ENCODE results near the gene ABHD6. TPM values are rescaled to one million over a fixed set of nuclear protein-coding genes. Genes with fewer than 3 reads are reported as not detected.
A peak's percentile ranks its signal among the peaks of the same experiment; 100 is the strongest.

Gene ABHD6
- total and polyA plus RNA-seq, 7 experiments from 2014 or later = 2.5 to 7.3 (median 6.4) TPM

DNA sequence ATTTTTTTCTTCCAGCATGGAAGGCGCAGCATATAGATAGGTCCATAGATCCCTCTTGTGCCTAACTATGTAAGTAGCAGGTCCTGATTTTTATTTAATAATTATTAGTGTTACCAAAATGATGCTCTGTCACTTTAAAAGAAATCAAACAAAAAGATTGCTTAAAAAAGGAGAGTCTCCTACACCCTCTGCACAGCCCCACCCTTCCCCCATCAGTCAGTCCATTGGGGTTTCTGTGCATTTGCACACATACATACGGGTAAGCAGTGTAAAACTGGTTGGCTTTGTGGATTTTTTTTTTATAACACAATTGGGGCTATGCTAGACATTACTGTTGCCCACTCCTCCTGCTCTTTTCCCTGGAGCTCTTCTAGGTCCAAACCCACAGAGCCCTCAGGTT is 61.5 kb downstream of the ABHD6 start:
- Mint-ChIP-seq H3K4me1 (peaks cover 0 to 1% (median 0%) of the 10 kb centered on the region in 7 donors), H3K36me3 (peaks cover 0 to 7% (median 1%) of the 10 kb centered on the region in 5 donors), H3K4me3 (no peak overlapping the region), H3K27ac (no peak overlapping the region), H3K9me3 (peaks cover 0 to 12% (median 4%) of the 10 kb centered on the region in 11 donors), H3K27me3 (peaks cover 20 to 28% (median 25%) of the 10 kb centered on the region in 5 donors)
- ChIA-PET POLR2A (no interaction called here), CTCF (interaction anchor here (1.4 kb wide), 1 partner anchor 111 kb away, joined by 5 read pairs; no protein-coding TSS in a partner anchor)
- H3K27me3 ChIP-seq (ENCODE audit: control insufficient read depth in 2 of 2, insufficient read depth in 2 of 2, low read length in 2 of 2) = no peaks in the 10 kb centered on the region
- H3K36me3 ChIP-seq (ENCODE audit: control insufficient read depth in 2 of 3, insufficient read depth in 3 of 3, low read length in 3 of 3) = no peaks in the 10 kb centered on the region
- no peak overlapping the region for H3K4me3 ChIP-seq (ENCODE audit: low read length)
- no peak overlapping the region for H3K27ac ChIP-seq (ENCODE audit: low read depth, low read length)
- intact Hi-C loops (cut with micrococcal nuclease) = no loop called here
- no peaks in the 10 kb centered on the region for H3K9me3 ChIP-seq (ENCODE audit: control insufficient read depth in 2 of 3, low read length in 3 of 3)
- ATAC-seq (no peak), DNase-seq (no peak)
- no peaks in the 10 kb centered on the region for H3K4me1 ChIP-seq (ENCODE audit: control insufficient read depth in 2 of 2, insufficient read depth in 2 of 2, low read length in 2 of 2)

DNA sequence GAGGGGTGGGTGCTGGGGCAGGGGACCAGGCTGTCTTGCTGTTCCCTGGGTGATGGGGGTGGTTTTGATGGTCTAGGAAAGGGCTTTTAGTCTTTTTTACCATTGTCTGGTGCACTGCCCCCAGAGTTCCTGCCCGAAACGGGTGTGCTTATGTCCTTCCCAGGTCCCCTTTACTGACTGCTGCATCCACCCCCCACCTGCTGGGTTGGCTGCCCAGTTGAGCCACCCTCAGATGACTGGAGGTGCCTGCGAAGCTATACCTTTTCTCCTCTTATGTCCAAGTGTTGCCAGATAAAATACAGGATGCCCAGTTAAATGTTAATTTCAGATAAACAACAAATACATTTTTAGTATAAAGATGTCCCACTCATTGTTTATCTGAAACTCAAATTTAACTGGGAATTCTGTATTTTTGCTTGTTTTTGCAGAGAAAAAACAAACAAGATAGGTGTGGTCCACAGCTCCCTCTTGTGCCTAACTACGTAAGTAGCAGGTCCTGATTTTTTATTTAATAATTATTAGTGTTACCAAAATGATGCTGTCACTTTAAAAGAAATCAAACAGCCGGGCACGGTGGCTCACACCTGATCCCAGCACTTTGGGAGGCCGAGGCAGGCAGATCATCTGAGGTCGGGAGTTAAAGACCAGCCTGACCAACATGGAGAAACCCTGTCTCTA is 62.4 kb downstream of the ABHD6 start:
- H3K36me3 ChIP-seq (ENCODE audit: control insufficient read depth in 2 of 3, insufficient read depth in 3 of 3, low read length in 3 of 3) = no peaks in the 10 kb centered on the region
- H3K4me3 ChIP-seq (ENCODE audit: low read length) = no peak overlapping the region
- H3K9me3 ChIP-seq (ENCODE audit: control insufficient read depth in 2 of 3, low read length in 3 of 3) = no peaks in the 10 kb centered on the region
- H3K27ac ChIP-seq (ENCODE audit: low read depth, low read length) = no peak overlapping the region
- no peaks in the 10 kb centered on the region for H3K27me3 ChIP-seq (ENCODE audit: control insufficient read depth in 2 of 2, insufficient read depth in 2 of 2, low read length in 2 of 2)
- Mint-ChIP-seq H3K4me3 (no peak overlapping the region), H3K4me1 (peaks cover 0 to 1% (median 0%) of the 10 kb centered on the region in 7 donors), H3K27ac (no peak overlapping the region), H3K9me3 (peaks cover 0 to 12% (median 4%) of the 10 kb centered on the region in 11 donors), H3K27me3 (peaks cover 20 to 28% (median 25%) of the 10 kb centered on the region in 5 donors), H3K36me3 (peaks cover 0 to 6% (median 0%) of the 10 kb centered on the region in 5 donors)
- DNase-seq (no peak), ATAC-seq (peak; percentile 38)
- no peaks in the 10 kb centered on the region for H3K4me1 ChIP-seq (ENCODE audit: control insufficient read depth in 2 of 2, insufficient read depth in 2 of 2, low read length in 2 of 2)
- ChIA-PET CTCF (interaction anchor here (0.6 to 1.4 kb wide), 2 partner anchors 112 to 196 kb away, joined by 3 to 5 read pairs; no protein-coding TSS in a partner anchor), POLR2A (no interaction called here)
- intact Hi-C loops (cut with micrococcal nuclease) = loop anchor here (1.0 kb wide), 1 partner anchor 113 kb away; no protein-coding TSS in a partner anchor

DNA sequence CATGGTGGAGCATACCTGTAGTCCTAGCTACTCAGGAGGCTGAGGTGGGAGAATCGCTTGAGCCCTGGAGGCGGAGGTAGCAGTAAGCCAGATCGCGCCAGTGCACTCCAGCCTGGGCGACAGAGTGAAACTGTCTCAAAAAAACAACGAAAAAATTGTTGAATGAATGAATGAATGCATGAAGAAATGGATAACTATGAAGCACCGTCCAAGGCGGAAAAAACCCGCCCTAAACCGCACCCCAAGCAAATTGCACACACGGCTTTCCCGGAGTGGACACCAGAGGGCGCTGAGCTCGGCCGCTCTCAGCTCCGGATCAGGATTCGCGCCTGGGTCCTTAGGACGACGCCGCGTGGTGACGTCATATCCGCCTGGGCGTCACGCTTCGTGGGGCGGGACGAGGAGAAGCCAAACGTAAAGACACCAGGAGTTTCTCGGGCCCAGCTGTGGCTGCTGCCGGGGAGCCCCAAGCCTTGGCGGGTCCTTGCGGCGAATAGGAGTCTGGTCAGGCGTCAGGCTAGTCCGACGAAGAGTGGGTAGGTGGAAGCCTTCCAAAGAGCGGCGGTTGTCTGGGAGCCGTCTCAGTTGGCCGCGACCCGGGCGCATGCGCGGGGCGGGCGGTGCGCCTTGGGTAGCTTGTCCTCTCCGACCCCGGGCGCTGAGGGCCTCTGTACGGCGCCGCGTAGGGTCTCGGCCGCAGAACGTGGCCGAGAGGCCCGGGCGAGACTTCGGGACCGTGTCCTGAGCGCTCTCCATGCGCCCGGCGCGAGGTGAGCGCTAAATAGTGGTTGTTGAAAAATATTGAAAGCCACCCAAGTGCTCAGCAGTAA is 68.5 kb downstream of the ABHD6 start, which contains the start of the genes HTD2 and RPP14:
Gene HTD2, plus strand, starts transcription at position 639 of the 830 bp plus-strand sequence. CDS start 11,094 bp downstream, outside the sequence.
Gene RPP14, plus strand, starts transcription at position 364 of the 830 bp plus-strand sequence. CDS start 4,085 bp downstream, outside the sequence.
- H3K9me3 ChIP-seq (ENCODE audit: control insufficient read depth in 2 of 3, low read length in 3 of 3) = no peaks in the 10 kb centered on the region
- Mint-ChIP-seq H3K27ac (peak within 1 kb of the TSS; percentile 99 to 100 (median 99)), H3K4me1 (peaks cover 28 to 47% (median 36%) of the 10 kb centered on the region in 7 donors), H3K4me3 (peak within 1 kb of the TSS; percentile 94 to 99 (median 97)), H3K36me3 (peaks cover 0 to 13% (median 7%) of the 10 kb centered on the region in 5 donors), H3K9me3 (peaks cover 0 to 15% (median 3%) of the 10 kb centered on the region in 11 donors), H3K27me3 (peaks cover 5 to 13% (median 8%) of the 10 kb centered on the region in 5 donors)
- intact Hi-C loops (cut with micrococcal nuclease) = loop anchor here (1.0 to 5.0 kb wide), 19 partner anchors 26 to 1623 kb away; partner anchors contain the start of genes ABHD6 (in 2 of the 2), FLNB (in 2 of the 2), PDHB (in 2 of the 2) and SLMAP (in 2 of the 2)
- H3K27ac ChIP-seq (ENCODE audit: low read depth, low read length) = peak within 1 kb of the TSS; percentile 98
- peak; percentile 95 for ATAC-seq
- peaks cover 21 to 24% of the 10 kb centered on the region in 2 donors for H3K4me1 ChIP-seq (ENCODE audit: control insufficient read depth in 2 of 2, insufficient read depth in 2 of 2, low read length in 2 of 2)
- ChIA-PET CTCF (interaction anchor here (0.7 to 4.3 kb wide), 21 partner anchors 11 to 324 kb away, joined by 3 to 42 read pairs (median 5); partner anchors contain the start of genes ABHD6, KCTD6 and PXK), POLR2A (interaction anchor here (0.6 to 4.0 kb wide), 19 partner anchors 12 to 750 kb away, joined by 3 to 29 read pairs (median 5); partner anchors contain the start of genes ABHD6, FLNB, KCTD6 and PDE12)
- no peaks in the 10 kb centered on the region for H3K27me3 ChIP-seq (ENCODE audit: control insufficient read depth in 2 of 2, insufficient read depth in 2 of 2, low read length in 2 of 2)
- DNase-seq = peak; percentile 96 to 99 (median 98)
- peaks cover 0 to 14% (median 1%) of the 10 kb centered on the region in 3 experiments for H3K36me3 ChIP-seq (ENCODE audit: control insufficient read depth in 2 of 3, insufficient read depth in 3 of 3, low read length in 3 of 3)
- H3K4me3 ChIP-seq (ENCODE audit: low read length) = peak within 1 kb of the TSS; percentile 90

DNA sequence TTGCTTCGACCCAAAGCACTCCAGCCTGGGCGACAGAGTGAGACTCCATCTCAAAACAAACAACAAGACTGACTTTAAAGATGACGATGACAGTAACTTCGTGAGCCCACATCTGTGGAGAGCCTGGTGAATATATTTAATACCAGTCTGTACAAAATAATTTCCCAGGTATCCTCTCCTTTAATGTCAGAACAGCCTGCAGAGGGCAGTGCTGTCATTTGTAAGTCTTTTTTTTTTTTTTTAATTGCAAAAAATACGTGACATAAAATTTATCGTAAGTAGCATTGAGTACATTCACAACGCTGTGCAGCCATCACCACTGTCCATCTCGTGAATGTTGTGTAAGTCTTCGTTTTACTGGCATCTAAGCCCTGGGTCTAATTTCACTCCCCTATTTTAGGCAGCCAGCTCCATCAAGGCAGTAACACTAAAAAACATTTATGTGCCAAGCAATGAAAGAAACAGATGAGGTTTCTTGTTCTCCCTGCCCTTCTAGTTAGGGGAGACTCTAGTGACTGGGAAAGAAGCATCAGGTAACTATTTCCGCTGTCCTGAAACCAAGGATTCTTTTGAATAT is 70.1 kb downstream of the ABHD6 start:
- intact Hi-C loops (cut with micrococcal nuclease) = loop anchor here (1.0 to 5.0 kb wide), 11 partner anchors 25 to 1625 kb away; partner anchors contain the start of genes CFAP20DC (in 1 of the 2), FLNB (in 1 of the 2), PXK (in 1 of the 2) and SLMAP (in 1 of the 2)
- H3K27me3 Mint-ChIP-seq = no peaks in the 10 kb centered on the region
- Histone ChIP-seq H3K9me3 (ENCODE audit: control insufficient read depth in 2 of 3, low read length in 3 of 3) (no peaks in the 10 kb centered on the region), H3K27me3 (ENCODE audit: control insufficient read depth in 2 of 2, insufficient read depth in 2 of 2, low read length in 2 of 2) (no peaks in the 10 kb centered on the region), H3K36me3 (ENCODE audit: control insufficient read depth in 2 of 3, insufficient read depth in 3 of 3, low read length in 3 of 3) (peaks cover 0 to 28% (median 14%) of the 10 kb centered on the region in 3 experiments), H3K27ac (ENCODE audit: low read depth, low read length) (peak overlapping the region; percentile 98), H3K4me3 (ENCODE audit: low read length) (peak overlapping the region; percentile 90), H3K4me1 (ENCODE audit: control insufficient read depth in 2 of 2, insufficient read depth in 2 of 2, low read length in 2 of 2) (peaks cover 21 to 24% of the 10 kb centered on the region in 2 donors)
- H3K36me3 Mint-ChIP-seq = peaks cover 0 to 17% (median 9%) of the 10 kb centered on the region in 5 donors
- peaks cover 0 to 3% (median 0%) of the 10 kb centered on the region in 11 donors for H3K9me3 Mint-ChIP-seq
- ChIA-PET POLR2A (interaction anchor here (1.8 to 4.0 kb wide), 5 partner anchors 14 to 185 kb away, joined by 5 to 29 read pairs (median 7); partner anchors contain the start of genes KCTD6 and PXK), CTCF (interaction anchor here (0.6 to 4.3 kb wide), 11 partner anchors 10 to 1006 kb away, joined by 3 to 42 read pairs (median 6); partner anchors contain the start of gene PXK)
- peak overlapping the region; percentile 38 to 100 (median 99) for H3K27ac Mint-ChIP-seq
- ATAC-seq (no peak), DNase-seq (peak in 7 of 9 donors; percentile 11 to 57 (median 40))
- peaks cover 28 to 48% (median 38%) of the 10 kb centered on the region in 7 donors for H3K4me1 Mint-ChIP-seq
- peak overlapping the region; percentile 94 to 99 (median 97) for H3K4me3 Mint-ChIP-seq

DNA sequence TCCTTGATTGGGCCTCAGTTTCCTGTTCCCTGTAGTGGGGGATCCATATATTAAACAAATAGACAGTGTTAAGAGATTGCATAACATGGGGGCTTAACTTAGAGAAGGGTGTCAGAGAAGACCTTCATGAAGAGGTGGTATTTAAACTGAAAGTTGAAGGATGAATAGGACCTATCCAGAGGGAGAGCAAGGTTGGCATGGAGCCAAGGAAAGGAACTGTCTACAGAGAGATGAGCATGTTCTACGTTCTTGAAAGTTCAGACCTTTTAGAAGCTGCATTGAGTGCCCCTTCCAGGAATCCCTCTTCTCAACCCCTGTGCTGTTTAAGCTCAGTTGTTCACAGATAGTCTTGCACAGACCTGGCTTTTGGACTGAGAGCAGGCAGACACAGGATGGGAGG is 71.1 kb downstream of the ABHD6 start:
- peaks cover 21 to 24% of the 10 kb centered on the region in 2 donors for H3K4me1 ChIP-seq (ENCODE audit: control insufficient read depth in 2 of 2, insufficient read depth in 2 of 2, low read length in 2 of 2)
- DNase-seq = no peak
- Mint-ChIP-seq H3K27me3 (no peaks in the 10 kb centered on the region), H3K36me3 (peaks cover 0 to 19% (median 9%) of the 10 kb centered on the region in 5 donors), H3K4me3 (peak overlapping the region in 9 of 10 donors; percentile 39 to 99 (median 95)), H3K9me3 (peaks cover 0 to 3% (median 0%) of the 10 kb centered on the region in 11 donors), H3K4me1 (peaks cover 28 to 55% (median 41%) of the 10 kb centered on the region in 7 donors), H3K27ac (peak overlapping the region; percentile 7 to 100 (median 51))
- H3K9me3 ChIP-seq (ENCODE audit: control insufficient read depth in 2 of 3, low read length in 3 of 3) = no peaks in the 10 kb centered on the region
- CTCF ChIA-PET = interaction anchor here (0.6 to 4.3 kb wide), 6 partner anchors 9 to 908 kb away, joined by 3 to 42 read pairs (median 7); no protein-coding TSS in a partner anchor
- H3K36me3 ChIP-seq (ENCODE audit: control insufficient read depth in 2 of 3, insufficient read depth in 3 of 3, low read length in 3 of 3) = peaks cover 0 to 38% (median 15%) of the 10 kb centered on the region in 3 experiments
- no peaks in the 10 kb centered on the region for H3K27me3 ChIP-seq (ENCODE audit: control insufficient read depth in 2 of 2, insufficient read depth in 2 of 2, low read length in 2 of 2)
- H3K4me3 ChIP-seq (ENCODE audit: low read length) = no peak overlapping the region
- POLR2A ChIA-PET = interaction anchor here (1.8 to 4.0 kb wide), 2 partner anchors 13 to 23 kb away, joined by 5 to 29 read pairs; partner anchors contain the start of gene PXK
- intact Hi-C loops (cut with micrococcal nuclease) = loop anchor here in 1 of 2 donors (5.0 kb wide), 1 partner anchor 279 kb away; no protein-coding TSS in a partner anchor
- ATAC-seq = no peak
- peak overlapping the region; percentile 98 for H3K27ac ChIP-seq (ENCODE audit: low read depth, low read length)

All from naive thymus-derived CD4-positive, alpha-beta T cell (primary cell).